ENCODE measurements around the gene SIGMAR1.

SIGMAR1 gene

GRCh38 chr9:34637356-34638137 is at the start of gene SIGMAR1:
SIGMAR1 (minus strand) TSS chr9:34637787; CDS start chr9:34637697, 90 bp downstream.
- DNase-seq (ENCODE audit: low read depth in 2 of 2) = peak; percentile 83 to 91

DNA sequence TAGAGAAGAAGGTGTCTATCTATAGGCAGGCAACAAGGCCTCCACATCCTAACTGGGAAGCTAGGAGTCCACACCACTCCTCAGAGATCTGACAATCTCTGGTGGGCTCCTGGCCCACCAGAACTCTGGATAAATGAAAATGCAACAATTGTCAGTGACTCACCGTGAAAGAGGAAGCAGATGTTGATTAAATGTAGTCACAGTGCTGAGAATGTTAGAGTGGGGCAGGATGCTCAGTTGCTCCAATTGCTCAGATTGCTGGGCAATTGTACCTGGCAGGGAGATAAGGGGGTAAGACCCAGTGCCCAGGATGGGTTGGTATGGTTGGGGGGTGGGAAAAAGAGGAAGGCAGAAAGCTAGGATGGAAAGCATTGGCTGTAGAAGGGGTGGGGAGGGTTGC is 49.1 kb upstream of the SIGMAR1 start:
- no peak for DNase-seq (ENCODE audit: low read depth in 2 of 2)

DNA sequence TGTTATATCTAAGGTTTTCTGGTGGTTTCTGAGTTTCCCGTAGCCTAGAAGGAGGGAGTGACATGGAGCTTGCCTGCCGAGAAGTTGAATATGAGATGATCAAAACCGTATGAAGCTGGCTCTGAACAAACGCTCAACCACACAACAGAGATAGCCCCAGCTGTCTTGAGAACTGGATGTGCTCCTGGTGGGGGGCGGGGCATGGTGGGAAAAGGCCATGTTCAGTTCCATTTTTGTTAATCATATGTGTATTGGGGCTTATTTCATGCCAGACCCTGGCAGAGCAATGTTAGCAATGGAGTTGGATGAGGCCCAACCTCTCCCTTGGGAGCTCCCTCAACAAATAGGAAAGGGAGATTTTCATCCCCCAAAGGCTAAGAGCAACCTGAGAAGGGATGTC is 48.6 kb upstream of the SIGMAR1 start:
- DNase-seq (ENCODE audit: low read depth in 2 of 2) = no peak

- no peak for DNase-seq (ENCODE audit: low read depth in 2 of 2)
These were observed 48.0 kb upstream of the SIGMAR1 start for GRCh38 chr9:34685591-34685990.

DNA sequence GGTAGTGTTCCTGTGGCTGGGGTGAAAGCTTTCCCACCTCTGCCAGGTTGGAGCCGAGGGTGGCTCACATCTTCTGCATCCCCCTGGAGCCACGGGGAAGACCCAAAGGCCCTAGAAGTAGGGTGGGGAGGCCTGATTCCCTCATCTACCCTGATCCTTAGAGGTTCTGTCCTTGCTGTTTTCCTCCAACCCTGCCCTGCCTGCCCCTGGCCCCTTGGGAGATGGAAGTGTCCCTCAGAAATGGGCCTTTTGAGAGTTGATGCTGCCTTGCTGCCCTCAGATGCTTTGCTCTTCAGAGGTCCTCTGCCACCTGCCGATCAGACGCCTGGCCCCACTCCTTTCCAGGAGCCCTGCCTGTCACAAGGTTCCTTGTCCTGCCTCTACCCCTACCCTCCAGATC is 47.2 kb upstream of the SIGMAR1 start:
- no peak for DNase-seq (ENCODE audit: low read depth in 2 of 2)

GRCh38 chr9:34684145-34684544 is 46.6 kb upstream of the SIGMAR1 start:
- no peak for DNase-seq (ENCODE audit: low read depth in 2 of 2)

DNA sequence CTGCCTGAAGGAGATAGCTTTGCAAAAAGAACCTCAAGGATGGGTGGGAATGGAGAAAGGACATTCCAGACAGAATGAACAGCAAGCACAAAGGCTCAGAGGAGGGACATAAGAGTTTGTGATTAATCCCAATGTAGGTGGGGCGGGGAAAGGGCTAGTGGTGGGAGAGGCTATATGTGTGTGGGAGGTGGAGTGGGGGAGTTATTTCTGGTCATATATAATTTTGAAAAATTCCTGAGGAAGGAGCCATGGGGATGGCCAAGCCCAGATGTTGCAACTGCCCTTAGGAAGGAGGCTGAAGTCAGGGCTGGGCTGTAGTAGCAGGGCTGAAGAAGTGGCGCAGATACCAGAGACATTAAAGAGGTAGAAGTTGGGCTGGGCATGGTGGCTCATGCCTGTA is 38.3 kb upstream of the SIGMAR1 start:
- no peak for DNase-seq (ENCODE audit: low read depth in 2 of 2)

- peak; percentile 38 to 65 for DNase-seq (ENCODE audit: low read depth in 2 of 2)
These were observed 37.6 kb upstream of the SIGMAR1 start for GRCh38 chr9:34675048-34675714.

- DNase-seq (ENCODE audit: low read depth in 2 of 2) = no peak
These were observed 36.9 kb upstream of the SIGMAR1 start for GRCh38 chr9:34674440-34674839.

GRCh38 chr9:34671307-34671706 is 33.7 kb upstream of the SIGMAR1 start:
- DNase-seq (ENCODE audit: low read depth in 2 of 2) = no peak

GRCh38 chr9:34669809-34670562 is 32.4 kb upstream of the SIGMAR1 start:
- no peak for DNase-seq (ENCODE audit: low read depth in 2 of 2)

DNA sequence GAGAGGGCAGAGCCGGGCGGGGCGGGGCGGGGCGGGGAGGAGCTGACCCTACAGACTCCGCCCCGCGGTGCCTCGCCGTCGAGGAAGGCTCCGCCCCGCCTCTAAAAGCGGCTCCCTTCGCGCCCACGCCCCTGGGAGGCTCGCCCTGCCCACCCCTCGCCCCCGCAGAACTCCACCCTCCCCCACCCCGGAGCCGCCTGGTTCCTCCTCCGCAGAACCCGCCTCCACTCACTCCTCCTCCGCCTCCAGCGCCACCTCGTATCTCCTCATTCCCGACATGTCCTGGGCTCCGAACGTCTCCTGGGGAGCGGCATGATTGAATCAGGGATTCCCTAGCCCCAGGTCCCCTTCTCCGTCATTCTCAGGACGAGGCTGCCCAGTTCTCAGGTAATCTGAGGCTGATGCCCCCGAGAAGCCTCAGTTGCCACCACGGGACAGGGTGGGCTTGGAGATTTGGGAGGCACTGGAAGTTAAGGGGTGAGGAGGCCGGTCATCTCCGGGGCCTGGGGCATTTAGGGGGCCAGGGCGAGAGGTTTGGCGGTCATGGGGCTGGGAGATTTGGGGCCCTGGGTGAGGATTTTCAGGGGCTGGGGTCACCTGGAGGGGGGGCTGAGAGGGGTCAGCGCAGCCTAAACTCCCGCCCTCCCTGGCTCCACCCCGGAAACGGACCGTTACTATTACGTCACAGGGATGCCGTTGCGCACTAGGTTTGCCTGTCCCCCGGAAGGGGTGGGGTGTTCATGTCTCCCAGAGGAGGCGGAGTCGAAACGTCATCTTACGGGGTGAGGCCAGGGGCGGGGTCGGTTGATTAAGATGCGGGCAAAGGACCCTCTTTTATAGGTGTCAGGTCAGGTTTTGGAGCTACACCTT is 28.0 kb upstream of the SIGMAR1 start:
- peak; percentile 62 to 70 for DNase-seq (ENCODE audit: low read depth in 2 of 2)

DNA sequence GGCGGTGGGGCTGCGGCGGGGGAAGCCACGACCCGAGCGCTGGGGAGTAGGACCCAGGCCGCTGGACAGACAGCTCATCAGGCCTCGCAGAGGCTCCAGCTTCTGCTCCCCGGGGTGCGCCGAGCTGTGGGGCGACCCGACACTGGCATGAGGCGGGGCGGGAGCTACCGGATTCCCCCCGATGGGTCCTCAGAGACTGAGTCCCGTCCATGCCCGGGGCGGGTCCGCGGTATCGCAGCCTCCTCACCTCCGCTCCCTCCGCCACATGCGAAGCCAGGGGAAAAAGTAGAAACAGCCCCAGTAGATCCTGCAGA is 27.4 kb upstream of the SIGMAR1 start:
- no peak for DNase-seq (ENCODE audit: low read depth in 2 of 2)

DNA sequence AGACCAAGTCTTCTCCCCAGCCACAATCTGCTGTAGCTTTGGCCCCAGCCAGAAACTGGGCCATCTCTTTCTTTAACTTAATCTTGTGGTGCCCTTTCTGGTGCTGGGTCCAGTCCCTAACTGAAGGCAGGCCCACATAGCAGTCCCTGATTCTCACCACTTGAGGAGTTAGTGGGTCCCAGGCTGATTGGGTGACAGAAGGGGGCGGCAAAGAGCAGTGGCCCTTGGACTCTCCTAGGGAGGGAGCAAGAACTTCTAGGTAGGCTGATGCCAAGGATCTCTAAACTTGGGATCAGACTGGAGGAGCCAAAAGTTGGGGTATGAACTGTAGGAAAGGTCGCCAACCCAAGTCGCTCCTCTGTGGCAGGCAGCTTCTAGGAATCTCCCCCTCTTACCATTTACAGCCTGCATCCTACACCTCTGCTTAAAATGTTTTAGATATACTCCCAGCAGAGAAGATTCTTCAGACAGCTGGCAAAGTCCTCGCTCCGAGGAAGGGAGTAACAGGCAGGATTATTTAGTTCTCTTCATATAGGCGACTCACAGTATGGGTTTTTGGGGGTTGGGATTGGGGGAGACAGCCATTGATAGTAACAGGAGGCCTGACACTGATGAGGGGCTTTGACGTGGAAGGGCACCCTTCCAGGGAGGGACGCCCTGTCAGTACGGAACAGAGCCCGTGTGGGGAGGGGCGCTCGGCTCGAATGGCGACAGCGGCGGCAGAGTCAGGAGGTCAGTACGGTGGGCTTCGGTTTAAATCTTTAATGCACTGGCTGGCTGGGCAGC is 26.9 kb upstream of the SIGMAR1 start:
- DNase-seq (ENCODE audit: low read depth in 2 of 2) = peak; percentile 20 to 69

- no peak for DNase-seq (ENCODE audit: low read depth in 2 of 2)
These were observed 25.7 kb upstream of the SIGMAR1 start for GRCh38 chr9:34663303-34663605.

DNA sequence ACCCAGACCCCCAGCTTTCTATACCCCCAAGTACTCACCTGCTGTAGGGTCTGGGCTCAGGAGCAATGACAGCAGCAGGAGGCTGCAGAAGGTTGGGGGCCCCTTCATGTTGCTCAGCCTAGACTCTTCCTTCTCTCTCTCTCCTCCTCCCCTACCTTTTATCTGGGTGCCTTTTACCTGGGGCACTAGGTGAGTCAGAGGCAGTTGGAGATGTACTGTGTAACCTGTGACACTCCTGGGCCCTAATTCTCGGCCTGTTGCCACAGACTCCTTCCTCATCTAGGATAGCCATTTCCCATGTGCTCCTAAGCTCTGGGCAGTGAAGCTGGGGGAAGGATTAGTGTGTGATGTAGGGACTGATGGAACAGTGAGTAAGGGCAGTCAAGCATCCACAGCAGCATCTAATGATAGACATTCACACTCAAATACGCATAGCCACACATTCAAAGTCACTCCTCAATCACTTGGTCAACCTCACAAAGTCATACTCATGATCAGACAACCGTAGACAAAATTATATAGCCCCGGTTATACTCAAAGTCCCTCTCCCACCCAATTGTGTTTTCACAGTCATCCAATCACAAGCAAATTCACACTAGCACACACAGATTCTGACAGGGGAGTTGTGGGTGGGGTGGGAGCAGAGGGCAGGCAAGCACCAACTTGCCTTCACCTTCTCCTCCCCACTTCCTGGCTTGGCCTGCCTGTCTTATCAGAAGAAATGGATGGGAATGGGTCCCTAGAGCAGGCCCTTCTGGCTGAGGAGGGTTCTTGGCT is 25.1 kb upstream of the SIGMAR1 start, which contains the start of gene CCL27:
Gene CCL27, minus strand, starts transcription at position 132 of the 777 bp plus-strand sequence. Its CDS starts 24 bp downstream, at position 108.
- no peak for DNase-seq (ENCODE audit: low read depth in 2 of 2)

- no peak for DNase-seq (ENCODE audit: low read depth in 2 of 2)
These were observed 22.1 kb upstream of the SIGMAR1 start for GRCh38 chr9:34659592-34660253.

DNA sequence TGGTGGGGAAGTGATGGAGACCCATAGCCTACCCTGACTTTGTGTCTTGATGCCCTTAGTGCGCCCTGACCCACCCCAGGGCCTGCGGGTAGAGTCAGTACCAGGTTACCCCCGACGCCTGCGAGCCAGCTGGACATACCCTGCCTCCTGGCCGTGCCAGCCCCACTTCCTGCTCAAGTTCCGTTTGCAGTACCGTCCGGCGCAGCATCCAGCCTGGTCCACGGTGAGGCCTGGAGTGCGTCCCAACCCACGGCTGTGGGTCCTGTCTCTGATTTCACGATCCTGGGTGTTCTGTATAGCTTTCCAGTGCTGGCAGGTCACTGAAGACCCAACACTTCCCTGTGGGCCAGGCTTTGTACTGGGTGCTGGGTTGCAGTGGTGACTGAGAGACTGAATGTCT is 20.9 kb upstream of the SIGMAR1 start:
- no peak for DNase-seq (ENCODE audit: low read depth in 2 of 2)

- DNase-seq (ENCODE audit: low read depth in 2 of 2) = no peak
These were observed 19.4 kb upstream of the SIGMAR1 start for GRCh38 chr9:34656992-34657391.

DNA sequence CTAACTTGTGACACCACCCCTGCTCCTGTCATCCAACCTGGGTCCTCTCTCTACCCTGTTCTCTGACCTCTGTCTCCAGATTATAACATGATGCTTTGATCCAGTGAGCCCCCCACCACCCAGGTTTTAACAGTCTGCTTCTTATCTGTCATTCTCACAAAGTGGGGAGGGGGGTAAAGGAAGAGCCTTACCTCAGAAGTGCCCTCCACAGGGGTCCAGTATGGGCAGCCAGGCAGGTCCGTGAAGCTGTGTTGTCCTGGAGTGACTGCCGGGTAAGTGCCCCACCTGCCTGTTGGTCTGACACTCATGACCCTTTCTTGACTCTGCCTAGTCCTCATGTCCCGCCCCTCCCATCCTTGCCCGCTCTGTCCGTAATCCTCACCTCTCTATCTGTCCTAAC is 17.8 kb upstream of the SIGMAR1 start:
- DNase-seq (ENCODE audit: low read depth in 2 of 2) = no peak
